ENCODE data around the gene SREBF1.

SREBF1 gene

DNA sequence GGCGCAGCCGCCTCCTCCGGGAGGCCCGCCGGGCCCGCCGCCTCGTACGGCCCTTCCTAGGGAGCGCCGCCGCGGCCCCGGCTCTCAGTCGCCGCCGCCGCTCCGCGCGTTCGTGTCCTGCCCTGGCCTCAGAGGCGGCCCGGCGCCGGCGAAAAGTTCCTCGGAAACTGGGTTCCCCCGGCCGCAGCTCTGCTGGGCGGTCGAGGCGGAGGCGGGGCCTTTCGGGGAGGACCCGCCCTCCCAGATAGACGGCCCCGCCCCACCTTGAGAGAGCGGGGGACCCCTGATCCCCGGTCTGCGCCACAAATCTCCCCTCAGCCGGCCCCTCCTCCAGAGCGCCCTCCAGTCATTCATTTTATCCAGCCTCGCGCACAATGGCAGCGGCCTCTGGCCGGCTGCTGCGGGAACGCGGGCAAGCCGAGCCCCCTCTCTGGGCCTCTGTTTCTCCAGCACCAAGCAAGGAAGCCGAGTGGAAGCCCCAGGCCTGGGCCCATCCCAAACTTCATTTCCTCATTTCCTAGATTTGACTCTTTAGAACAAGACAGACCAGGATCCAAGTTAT, at the start of gene SREBF1:
Gene SREBF1 (minus strand): TSS at position 169 of the 562 bp plus-strand sequence. CDS start 169 bp downstream, outside the sequence.
- peak in 2 of 4 experiments; percentile 23 to 49 for DNase-seq

- DNase-seq, result no peak
Measured at GRCh38 chr17:17886226-17886625, 49.4 kb upstream of the SREBF1 start.

DNA sequence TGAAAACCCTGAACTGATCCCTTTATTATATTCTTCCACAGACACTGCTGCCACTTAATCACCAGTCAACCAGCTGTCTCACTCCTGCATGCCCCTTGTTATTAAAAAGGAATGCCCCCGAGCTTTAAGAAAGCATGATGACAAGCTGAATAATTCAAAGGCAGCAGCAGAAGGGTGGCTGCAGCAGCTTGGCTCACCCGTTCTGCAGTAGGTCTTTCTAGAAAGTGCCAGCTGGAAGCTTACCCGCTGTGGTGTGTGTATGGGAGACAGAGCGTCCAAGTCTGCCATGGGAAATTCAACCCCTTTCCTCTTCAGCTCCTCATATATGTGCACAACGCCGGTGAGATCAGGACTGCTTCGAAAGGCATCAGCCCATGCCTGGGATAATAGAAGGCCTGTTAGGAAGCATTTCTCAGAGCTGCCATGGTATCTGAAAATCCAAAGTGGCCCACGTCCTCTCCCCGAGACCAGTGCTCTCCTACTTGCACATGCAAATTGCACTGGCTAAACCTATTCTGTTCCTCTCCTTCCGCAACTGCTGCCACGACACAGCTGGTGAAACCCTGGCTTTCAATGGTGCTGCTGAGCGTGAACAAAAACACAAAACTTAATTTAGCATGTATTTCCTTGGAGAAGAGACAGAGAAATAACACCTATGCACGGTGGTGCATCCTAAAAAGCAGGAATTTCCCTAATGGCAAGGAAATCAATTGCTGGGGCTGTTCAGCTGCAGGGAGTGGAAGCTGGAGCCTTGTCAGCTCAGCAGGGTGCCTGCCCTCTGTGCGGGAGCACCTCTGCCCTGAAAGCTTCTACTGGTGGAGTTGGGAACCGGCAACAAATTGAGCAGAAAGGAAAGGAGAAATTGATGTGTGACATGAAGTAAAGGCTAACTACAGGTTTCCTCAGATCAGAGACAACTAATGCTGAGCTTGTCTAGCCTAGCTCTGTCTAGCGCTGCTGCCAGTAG, 47.9 kb upstream of the SREBF1 start:
- no peak for DNase-seq

GRCh38 chr17:17883801-17884200, 47.0 kb upstream of the SREBF1 start:
- no peak for DNase-seq

DNA sequence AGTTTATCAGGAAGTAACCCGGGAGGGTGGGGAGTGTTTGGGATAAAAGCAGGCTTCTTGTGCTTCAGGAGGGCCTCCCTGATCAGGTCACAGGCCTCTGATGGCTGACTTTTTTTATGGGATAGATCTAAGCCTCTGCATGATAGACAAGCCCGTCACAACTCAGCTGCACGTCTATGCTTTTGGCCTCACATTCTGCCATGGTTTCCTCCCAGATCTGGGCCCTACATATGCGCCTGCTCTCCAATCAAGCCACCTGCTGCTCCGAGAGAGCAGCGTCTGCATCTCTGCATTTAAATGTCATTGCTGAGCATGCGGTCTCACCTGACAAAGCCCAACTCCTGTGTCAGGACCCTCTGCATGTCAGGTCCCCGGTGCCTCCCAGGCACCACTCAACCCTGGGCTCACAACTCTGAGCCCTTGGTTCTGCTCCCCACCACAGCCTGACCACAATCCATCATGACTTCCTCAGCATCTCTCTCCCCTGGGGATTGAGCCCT, 45.3 kb upstream of the SREBF1 start:
- no peak for DNase-seq

GRCh38 chr17:17880577-17881196, 43.9 kb upstream of the SREBF1 start:
- no peak for DNase-seq

DNA sequence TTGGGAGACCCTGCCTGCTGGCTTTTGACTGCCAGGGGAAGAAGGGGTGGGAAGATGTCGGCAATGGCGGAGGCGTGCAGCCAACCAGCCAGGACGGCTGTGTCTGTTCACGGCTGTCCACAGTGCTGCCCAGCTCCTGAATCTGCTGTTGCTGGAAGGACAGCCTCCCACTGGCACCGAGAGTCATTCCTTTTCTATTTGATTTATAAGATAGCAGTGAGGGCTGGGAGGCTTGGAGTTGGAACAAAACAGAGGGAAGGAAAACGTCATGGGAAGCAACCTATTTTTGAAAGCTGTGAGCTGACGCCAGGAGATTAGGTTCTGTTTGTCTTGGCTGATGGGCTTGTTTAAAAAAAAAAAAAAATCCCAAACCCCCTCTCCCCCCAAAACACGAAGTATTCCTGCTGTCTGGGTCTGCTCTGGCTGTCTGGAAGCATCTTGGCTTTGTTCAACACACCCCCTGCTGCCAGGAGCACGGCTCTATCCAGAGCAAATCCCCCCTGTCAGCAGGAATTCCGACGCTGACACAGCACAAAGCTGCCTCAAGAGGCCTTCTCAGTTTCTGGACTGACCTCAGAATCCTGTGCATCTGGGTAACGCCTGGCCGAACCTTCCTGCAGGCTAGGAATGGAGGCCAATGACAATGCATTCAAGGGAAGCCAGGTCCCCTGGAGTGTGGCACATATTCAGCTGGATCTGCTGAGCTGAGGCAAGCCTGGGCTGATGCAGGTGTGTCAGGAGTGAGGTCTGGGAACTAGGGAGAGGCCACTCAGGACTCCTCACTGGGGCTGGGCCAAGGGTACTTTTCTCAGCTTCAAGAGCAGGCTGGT, 41.0 kb upstream of the SREBF1 start:
- DNase-seq, result no peak

DNA sequence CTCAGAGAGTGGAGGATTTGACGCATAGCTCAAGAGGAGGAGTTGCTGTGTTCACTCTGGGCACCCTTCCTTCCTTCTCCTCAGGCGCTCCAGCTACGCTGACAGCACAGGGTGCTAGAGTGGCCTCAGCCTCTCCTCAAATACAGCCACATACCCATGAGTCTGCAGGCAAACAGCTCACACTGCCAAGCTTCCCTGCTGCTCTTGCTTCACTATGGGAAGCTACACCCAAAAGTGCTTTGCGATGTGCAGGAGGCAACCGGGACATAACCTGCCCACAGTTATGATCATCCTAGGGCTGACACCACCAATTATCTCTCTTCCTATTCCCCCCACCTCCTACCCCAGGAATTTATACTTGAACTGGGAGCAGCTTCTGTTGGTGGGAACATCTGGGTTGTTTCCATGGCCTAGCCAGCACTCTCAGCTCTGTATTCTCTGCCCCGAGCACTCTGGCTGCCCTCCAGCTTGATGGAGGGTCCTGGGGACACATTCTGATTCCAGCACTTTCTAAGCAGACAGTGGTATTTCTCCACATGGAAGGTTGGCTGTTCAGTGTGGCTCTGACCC, 40.3 kb upstream of the SREBF1 start:
- DNase-seq, result no peak

DNA sequence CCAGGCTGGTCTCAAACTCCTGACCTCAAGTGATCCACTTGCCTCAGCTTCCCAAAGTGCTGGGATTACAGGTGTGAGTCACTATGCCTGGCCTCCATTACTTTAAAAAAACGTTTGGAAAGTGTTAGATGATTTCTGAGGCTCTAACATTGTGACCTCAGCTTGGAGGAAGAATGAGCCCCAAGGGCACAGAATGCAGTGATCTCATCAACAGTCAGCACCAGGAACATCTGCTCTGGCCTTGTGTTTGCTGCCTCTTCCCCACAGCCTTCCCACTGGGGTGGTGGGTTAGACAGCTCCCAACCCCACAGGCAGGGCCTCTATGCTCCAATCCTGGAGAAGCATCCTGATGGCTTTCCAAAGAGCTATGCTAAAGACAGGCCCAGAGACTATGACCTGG, 37.7 kb upstream of the SREBF1 start:
- DNase-seq, result no peak

DNA sequence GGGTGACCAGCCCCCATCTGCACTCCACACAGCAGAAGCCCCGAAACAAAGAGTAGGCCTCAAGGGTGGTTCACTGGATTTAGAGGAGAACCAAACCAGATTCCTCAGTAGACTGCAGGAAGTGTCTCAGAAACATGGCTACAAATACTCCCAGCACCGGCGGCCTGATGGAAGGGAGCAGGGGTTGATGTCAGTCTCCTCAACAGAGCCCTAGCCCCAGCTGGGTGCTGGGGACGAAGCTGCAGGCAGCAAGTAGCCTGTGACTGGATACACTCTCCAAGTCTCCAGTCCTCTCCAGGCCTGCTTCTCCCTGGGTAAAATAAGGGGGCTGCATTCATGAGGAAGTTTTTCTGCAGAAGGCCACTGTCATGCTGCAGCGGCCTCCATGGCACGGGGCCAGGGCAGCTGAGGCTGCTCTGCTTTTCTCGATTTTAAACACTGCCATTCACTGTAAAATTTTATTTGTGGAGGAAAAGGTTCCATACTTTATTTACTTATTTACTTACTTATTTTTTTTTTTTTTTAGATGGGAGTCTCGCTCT, 36.7 kb upstream of the SREBF1 start:
- no peak for DNase-seq

DNA sequence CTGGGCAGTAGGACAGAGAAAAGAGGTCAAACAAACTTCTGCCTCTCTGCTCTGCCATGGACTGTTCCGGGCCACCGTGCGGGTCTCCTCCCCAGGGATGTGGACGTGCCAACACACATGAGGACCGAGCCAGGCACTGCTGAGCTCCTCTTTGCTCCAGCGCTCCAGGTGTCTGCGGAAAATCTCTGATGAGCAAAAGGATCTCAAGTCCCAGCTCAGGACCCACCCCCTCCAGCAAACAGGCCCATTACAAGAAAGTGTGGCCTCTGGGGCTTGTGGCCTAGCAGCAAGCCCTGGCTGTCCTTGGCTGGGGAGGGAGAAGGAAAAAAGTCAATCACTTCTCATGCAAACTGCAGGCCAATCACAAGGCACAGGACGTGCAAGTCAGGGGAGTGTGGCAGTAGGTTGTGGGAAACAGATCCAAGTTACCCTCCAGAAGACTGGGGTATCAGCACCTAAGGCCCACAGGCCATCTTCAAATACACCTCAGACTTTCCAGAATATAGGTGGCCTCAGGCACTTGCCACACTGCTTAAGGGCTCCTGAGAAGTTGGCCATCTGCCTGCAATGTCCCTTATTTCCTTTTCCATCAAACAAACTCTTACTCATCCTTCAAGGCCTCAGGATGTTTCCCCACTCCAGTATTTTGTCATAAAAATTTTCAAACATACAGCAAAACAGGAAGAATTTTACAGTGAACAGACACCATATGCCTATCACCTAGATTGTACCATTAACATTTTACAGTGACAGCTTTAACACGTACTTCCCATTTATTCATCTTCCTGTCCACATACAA, 36.0 kb upstream of the SREBF1 start:
- DNase-seq, result no peak

GRCh38 chr17:17871913-17872312, 35.1 kb upstream of the SREBF1 start:
- no peak for DNase-seq

GRCh38 chr17:17870247-17870646, 33.5 kb upstream of the SREBF1 start:
- DNase-seq, result no peak

DNA sequence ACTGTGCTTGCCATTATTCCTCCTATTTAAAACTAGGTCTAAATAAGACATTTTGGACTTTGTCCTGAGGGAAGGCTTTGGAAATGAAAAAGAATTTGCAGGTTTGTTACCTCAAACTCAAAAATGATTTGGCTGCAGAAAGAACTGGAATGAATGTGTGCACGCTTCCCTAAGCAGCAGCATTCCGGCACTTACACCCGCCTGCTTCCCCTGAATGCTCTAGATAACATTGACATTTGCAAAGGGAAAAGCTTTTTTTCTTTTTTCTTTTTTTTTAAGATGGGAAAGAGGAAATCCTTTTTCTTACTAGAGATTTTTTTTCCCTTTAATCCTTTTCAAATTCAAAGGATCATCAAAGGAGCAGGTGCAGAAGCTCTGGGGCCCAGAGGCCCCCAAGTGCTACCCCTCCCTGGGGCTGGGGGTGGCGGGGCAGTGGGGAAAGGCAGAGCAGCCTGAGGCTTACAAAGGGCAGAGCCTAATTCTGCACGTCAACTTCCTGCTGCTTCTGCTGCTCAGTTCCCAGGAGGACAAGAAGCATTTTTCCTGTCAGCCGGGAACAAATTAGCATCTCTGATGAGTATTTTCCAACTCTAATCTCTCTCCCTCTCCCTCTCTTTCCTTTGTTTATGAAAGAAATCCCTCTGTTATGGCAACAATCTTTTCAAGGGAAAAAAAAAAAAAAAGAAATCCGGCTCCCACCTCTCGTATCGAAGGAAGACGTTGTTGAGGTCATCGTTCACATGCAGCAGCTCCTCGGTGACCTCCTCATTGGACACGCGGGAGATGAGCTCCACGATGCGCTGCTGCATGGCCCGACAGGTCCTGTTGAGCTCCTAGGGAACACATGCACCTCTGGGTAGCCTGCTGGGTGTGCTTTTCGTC, 32.1 kb upstream of the SREBF1 start:
- no peak for DNase-seq

GRCh38 chr17:17866897-17867296, 30.1 kb upstream of the SREBF1 start:
- no peak for DNase-seq

DNA sequence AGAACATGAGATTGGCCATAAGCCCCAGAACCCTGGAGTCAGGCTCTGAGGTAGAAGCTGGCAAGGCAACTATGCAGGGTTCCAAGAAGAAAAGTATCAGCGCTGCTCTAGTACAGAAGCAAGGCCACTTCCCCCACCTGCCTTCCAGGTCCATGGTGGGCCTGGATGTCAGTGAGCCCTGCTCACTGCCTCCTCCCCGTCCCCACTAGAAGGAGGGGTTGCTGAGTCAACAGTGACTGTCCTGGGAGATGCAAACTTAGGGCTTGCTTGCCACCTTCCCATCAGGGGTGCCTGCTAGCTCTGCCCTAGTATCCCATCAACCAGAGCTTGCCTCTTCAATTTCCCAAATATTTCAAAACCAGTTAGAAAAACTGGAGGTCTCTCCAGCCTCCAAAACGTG, 29.6 kb upstream of the SREBF1 start:
- no peak for DNase-seq

GRCh38 chr17:17865035-17865434, 28.2 kb upstream of the SREBF1 start:
- no peak for DNase-seq

GRCh38 chr17:17860766-17861107, 24.0 kb upstream of the SREBF1 start:
- no peak for DNase-seq

GRCh38 chr17:17859909-17860765, 23.4 kb upstream of the SREBF1 start:
- DNase-seq, result peak in 3 of 4 experiments; percentile 33 to 55 (median 53)

All from activated naive CD4-positive, alpha-beta T cell (primary cell).